Smooth muscle cell (in vitro differentiated cells): ENCODE results near the gene CNTRL. TPM values are rescaled to one million over a fixed set of nuclear protein-coding genes. Genes with fewer than 3 reads are reported as not detected.
"Not testable (repeated sequence)": the region's sequence is repeated elsewhere in the genome, so short reads cannot be mapped to it uniquely, and the experiment has no call there.

Source experiments
- DNase-seq: peaks from one replicate; lab custom pipeline; 2025; ENCODE audit not compliant: unreplicated experiment; lab: John Stamatoyannopoulos, UW
- H2AFZ ChIP-seq: fragments of 200-600 bp; sonication (generic); 2 replicates; pipeline ENCODE4 v1.6.0; 2016; ENCODE audit warnings: antibody characterized with exemption, low read depth, mild to moderate bottlenecking
- H3F3A ChIP-seq: fragments of 200-600 bp; sonication (generic); 2 replicates; pipeline ENCODE4 v1.6.0; 2017; ENCODE audit warnings: antibody characterized with exemption, low read depth
- H3K27ac ChIP-seq: fragments of 200-600 bp; sonication (generic); 2 replicates; pipeline ENCODE4 v1.5.1; 2016; ENCODE audit warnings: low read depth, mild to moderate bottlenecking
- H3K27me3 ChIP-seq: fragments of 200-600 bp; sonication (generic); 2 replicates; pipeline ENCODE4 v1.6.1; 2016; ENCODE audit warnings: low read depth, mild to moderate bottlenecking
- H3K36me3 ChIP-seq: fragments of 200-600 bp; sonication (generic); 2 replicates; pipeline ENCODE4 v1.5.1; 2016; ENCODE audit warnings: low read depth
- H3K4me1 ChIP-seq: fragments of 200-600 bp; sonication (generic); 2 replicates; pipeline ENCODE4 v1.5.1; 2016; ENCODE audit warnings: low read depth
- H3K4me2 ChIP-seq: fragments of 200-600 bp; sonication (generic); 2 replicates; pipeline ENCODE4 v1.6.0; 2016; ENCODE audit warnings: mild to moderate bottlenecking
- H3K4me3 ChIP-seq: fragments of 200-600 bp; sonication (generic); 2 replicates; pipeline ENCODE4 v1.5.1; 2016; ENCODE audit warnings: mild to moderate bottlenecking
- H3K79me2 ChIP-seq: fragments of 200-600 bp; sonication (generic); 2 replicates; pipeline ENCODE4 v1.6.0; 2016; ENCODE audit warnings: low read depth, mild to moderate bottlenecking
- H3K9ac ChIP-seq: fragments of 200-600 bp; sonication (generic); 2 replicates; pipeline ENCODE4 v1.6.0; 2016; ENCODE audit warnings: low read depth
- H3K9me3 ChIP-seq: fragments of 200-600 bp; sonication (generic); replicated peaks from 2 replicates; pipeline ENCODE4 v1.5.1; 2016; ENCODE audit warnings: low read depth
- H4K20me1 ChIP-seq: fragments of 200-600 bp; sonication (generic); 2 replicates; pipeline ENCODE4 v1.6.0; 2016; ENCODE audit warnings: low read depth
- CTCF ChIP-seq: fragments of 200-600 bp; sonication (generic); IDR thresholded peaks from 2 replicates; pipeline ENCODE4 v1.5.1; 2017; ENCODE audit warnings: borderline replicate concordance, mild to moderate bottlenecking, antibody characterized with exemption; ENCODE audit not compliant: insufficient read depth, poor library complexity, severe bottlenecking
- WGBS: methylation state at CpG from one replicate; pipeline ENCODE4 v1.1.7; 2016; ENCODE audit warnings: low lambda C conversion rate; 5-methylcytosine and 5-hydroxymethylcytosine counted together
- polyA plus RNA-seq: library from polyadenylated mRNA; unstranded; fragments of >200 nt; fragmentation: Nextera tagmentation; extraction: Ambion mirVana; gene quantifications from 2 replicates; pipeline ENCODE4 v1.2.1, GENCODE V29; 2016
- total RNA-seq: library from RNA; depleted of rRNA; stranded (reverse); fragments of >200 nt; gene quantifications from 2 replicates; pipeline ENCODE4 v1.2.3, GENCODE V29; 2014

Gene CNTRL
- total and polyA plus RNA-seq, 2 experiments from 2014 or later = 3.6 to 9.1 TPM

GRCh38 chr9:121029469-121029868 lies 45.3 kb upstream of the CNTRL start:
- H3K27ac ChIP-seq = no peak overlapping the region
- TF ChIP-seq CTCF = no peak
- no peaks in the 10 kb centered on the region for H3K27me3 ChIP-seq
- no peak overlapping the region for H3K4me3 ChIP-seq
- H3K4me1 ChIP-seq = no peaks in the 10 kb centered on the region
- no peaks in the 10 kb centered on the region for H3K79me2 ChIP-seq
- no peak overlapping the region for H3K9ac ChIP-seq
- 65% methylated on average over 1 of the region's 1 CpG for WGBS
- H2AFZ ChIP-seq = no peak overlapping the region
- no peaks in the 10 kb centered on the region for H3K9me3 ChIP-seq
- no peaks in the 10 kb centered on the region for H3F3A ChIP-seq
- no peaks in the 10 kb centered on the region for H4K20me1 ChIP-seq
- no peaks in the 10 kb centered on the region for H3K36me3 ChIP-seq
- no peak overlapping the region for H3K4me2 ChIP-seq
- no peak for DNase-seq

GRCh38 chr9:121034529-121034928 lies 40.2 kb upstream of the CNTRL start:
- Histone ChIP-seq H3K79me2 (no peaks in the 10 kb centered on the region), H3K27ac (no peak overlapping the region), H3K36me3 (no peaks in the 10 kb centered on the region), H3K27me3 (no peaks in the 10 kb centered on the region), H3K4me3 (no peak overlapping the region), H3K9me3 (no peaks in the 10 kb centered on the region), H3K4me1 (no peaks in the 10 kb centered on the region), H3F3A (no peaks in the 10 kb centered on the region), H3K4me2 (no peak overlapping the region), H2AFZ (no peak overlapping the region), H3K9ac (no peak overlapping the region), H4K20me1 (no peaks in the 10 kb centered on the region)
- 84% methylated on average over 2 of the region's 2 CpGs for WGBS
- TF ChIP-seq CTCF = no peak
- no peak for DNase-seq

- not testable (repeated sequence) for H3K9me3 ChIP-seq
Measured at GRCh38 chr9:121035717-121036116, 39.0 kb upstream of the CNTRL start.

GRCh38 chr9:121038362-121038761 lies 36.4 kb upstream of the CNTRL start:
- no peaks in the 10 kb centered on the region for H4K20me1 ChIP-seq
- no peak overlapping the region for H3K27ac ChIP-seq
- no peaks in the 10 kb centered on the region for H3K4me1 ChIP-seq
- no peak overlapping the region for H2AFZ ChIP-seq
- H3K27me3 ChIP-seq = no peaks in the 10 kb centered on the region
- H3K9ac ChIP-seq = no peak overlapping the region
- TF ChIP-seq CTCF = no peak
- H3K9me3 ChIP-seq = no peaks in the 10 kb centered on the region
- 90% methylated on average over 2 of the region's 2 CpGs for WGBS
- no peaks in the 10 kb centered on the region for H3K79me2 ChIP-seq
- no peak overlapping the region for H3K4me2 ChIP-seq
- H3F3A ChIP-seq = no peaks in the 10 kb centered on the region
- no peak for DNase-seq
- no peak overlapping the region for H3K4me3 ChIP-seq
- H3K36me3 ChIP-seq = no peaks in the 10 kb centered on the region

More at GRCh38 chr9:121035717-121036116, 39.0 kb upstream of the CNTRL start:
- not testable (repeated sequence) for H3K27ac ChIP-seq, H3K4me1 ChIP-seq, H4K20me1 ChIP-seq, H3K27me3 ChIP-seq, H3K9ac ChIP-seq, H2AFZ ChIP-seq, H3K36me3 ChIP-seq, DNase-seq, H3K4me2 ChIP-seq, H3K79me2 ChIP-seq, H3F3A ChIP-seq, H3K4me3 ChIP-seq
